Esophagus squamous epithelium (tissue), 5 donors: ENCODE measurements around the gene KRTAP10-10. TPM values are rescaled to one million over a fixed set of nuclear protein-coding genes. Genes with fewer than 3 reads are reported as not detected.

Experiments
- DNase-seq: peaks from one replicate; lab custom pipeline; 2025; lab: John Stamatoyannopoulos, UW
- H3K27ac ChIP-seq, 4 donors: fragments of 200-600 bp; sonication (generic); one replicate each; pipeline ENCODE4 v1.5.1; 2016 to 2019; ENCODE audit warnings: mild to moderate bottlenecking in 1 of 4
- H3K27me3 ChIP-seq, 4 donors: fragments of 200-600 bp; sonication (generic); 1 replicate in 3 of 4; 2 replicates in 1 of 4; pipeline versions ENCODE4 v1.5.1 to v1.6.0; 2017 to 2021; ENCODE audit warnings: antibody characterized with exemption in 1 of 4
- H3K36me3 ChIP-seq, 3 donors: fragments of 200-600 bp; sonication (generic); one replicate each; pipeline ENCODE4 v1.5.1; 2016 to 2019
- H3K4me1 ChIP-seq, 3 donors: fragments of 200-600 bp; sonication (generic); one replicate each; pipeline ENCODE4 v1.5.1; 2017 to 2019
- H3K4me3 ChIP-seq, 4 donors: fragments of 200-600 bp; sonication (generic); 1 replicate in 3 of 4; 2 replicates in 1 of 4; pipeline ENCODE4 v1.5.1; 2016 to 2019; ENCODE audit warnings: mild to moderate bottlenecking in 2 of 4, moderate library complexity in 1 of 4
- H3K9me3 ChIP-seq, 3 donors: fragments of 200-600 bp; sonication (generic); one replicate each; pipeline ENCODE4 v1.5.1; 2016 to 2019
- CTCF ChIP-seq, 6 experiments: fragments of 450-650 bp in 4 of 6; fragments of 200-600 bp in 2 of 6; sonication (generic) in 2 of 6; IDR thresholded peaks; one replicate each; pipeline ENCODE4 v1.5.1; 2016 to 2019; ENCODE audit warnings: antibody characterized with exemption in 6 of 6, mild to moderate bottlenecking in 4 of 6, moderate library complexity in 4 of 6
- POLR2A ChIP-seq, 4 donors: fragments of 450-650 bp; IDR thresholded peaks; one replicate each; pipeline ENCODE4 v1.6.1; 2017; ENCODE audit warnings: antibody characterized with exemption in 4 of 4, mild to moderate bottlenecking in 4 of 4, moderate library complexity in 3 of 4
- WGBS, 2 donors: methylation state at CpG; one replicate each; pipeline ENCODE4 v1.1.5; 2018; 5-methylcytosine and 5-hydroxymethylcytosine counted together
- intact Hi-C: fragments of 100-400 bp; cut with DNase I; formaldehyde crosslinking; loops from one replicate; pipeline ENCODE4 v1.15.0; 2022
- total RNA-seq, 4 donors: library from RNA; depleted of rRNA; stranded (reverse); fragments of >200 nt; gene quantifications; one replicate each; pipeline ENCODE4 v1.1.0, GENCODE V29; 2016
- donor health status: DM: yes; HTN: yes; CAD: no.

The KRTAP10-10 gene
- total RNA-seq, 4 donors from 2014 or later: not detected

GRCh38 chr21:44601596-44602462 is 35.3 kb upstream of the KRTAP10-10 start:
- peaks cover 0 to 69% (median 0%) of the 10 kb centered on the region in 4 donors for H3K27me3 ChIP-seq
- 72 to 88% methylated on average over 11 to 19 of the region's 23 CpGs for WGBS, 2 donors
- H3K4me3 ChIP-seq: no peak overlapping the region
- H3K36me3 ChIP-seq: no peaks in the 10 kb centered on the region
- H3K9me3 ChIP-seq: no peaks in the 10 kb centered on the region
- DNase-seq: no peak
- intact Hi-C loops: no loop called here
- no peak overlapping the region for H3K27ac ChIP-seq
- no peaks in the 10 kb centered on the region for H3K4me1 ChIP-seq
- no peak for TF ChIP-seq POLR2A (IDR thresholded peaks at IDR 0.05)
- no peak for TF ChIP-seq CTCF (IDR thresholded peaks at IDR 0.05)

- no peak overlapping the region for H3K27ac ChIP-seq
- no peaks in the 10 kb centered on the region for H3K4me1 ChIP-seq
- peaks cover 0 to 71% (median 0%) of the 10 kb centered on the region in 4 donors for H3K27me3 ChIP-seq
- TF ChIP-seq CTCF (IDR thresholded peaks at IDR 0.05): no peak
- TF ChIP-seq POLR2A (IDR thresholded peaks at IDR 0.05): no peak
- no CpG with 5 or more reads among the region's 21 CpGs for WGBS, 2 donors
- intact Hi-C loops: no loop called here
- H3K36me3 ChIP-seq: no peaks in the 10 kb centered on the region
- H3K9me3 ChIP-seq: no peaks in the 10 kb centered on the region
- no peak overlapping the region for H3K4me3 ChIP-seq
- no peak for DNase-seq
These were observed 34.7 kb upstream of the KRTAP10-10 start for GRCh38 chr21:44602463-44602850.

- TF ChIP-seq CTCF (IDR thresholded peaks at IDR 0.05) (no peak), POLR2A (IDR thresholded peaks at IDR 0.05) (no peak)
- Histone ChIP-seq H3K9me3 (no peaks in the 10 kb centered on the region), H3K4me1 (no peaks in the 10 kb centered on the region), H3K27me3 (peaks cover 0 to 68% (median 0%) of the 10 kb centered on the region in 4 donors), H3K4me3 (no peak overlapping the region), H3K36me3 (no peaks in the 10 kb centered on the region), H3K27ac (no peak overlapping the region)
- 20 to 38% methylated on average over 4 to 9 of the region's 17 CpGs for whole genome bisulfite sequencing, 2 donors
- DNase-seq: no peak
- intact Hi-C loops: no loop called here
These were observed 33.9 kb upstream of the KRTAP10-10 start for GRCh38 chr21:44603109-44603875.

GRCh38 chr21:44603911-44604310 is 33.2 kb upstream of the KRTAP10-10 start:
- intact Hi-C loops: no loop called here
- 73 to 81% methylated on average over 6 to 7 of the region's 8 CpGs for WGBS, 2 donors
- DNase-seq: no peak
- H3K27me3 ChIP-seq: peaks cover 0 to 63% (median 0%) of the 10 kb centered on the region in 4 donors
- H3K9me3 ChIP-seq: no peaks in the 10 kb centered on the region
- H3K4me1 ChIP-seq: no peaks in the 10 kb centered on the region
- no peak for TF ChIP-seq POLR2A (IDR thresholded peaks at IDR 0.05)
- no peak for TF ChIP-seq CTCF (IDR thresholded peaks at IDR 0.05)
- H3K27ac ChIP-seq: no peak overlapping the region
- no peak overlapping the region for H3K4me3 ChIP-seq
- no peaks in the 10 kb centered on the region for H3K36me3 ChIP-seq

- DNase-seq: no peak
- Histone ChIP-seq H3K4me1 (no peaks in the 10 kb centered on the region), H3K4me3 (no peak overlapping the region), H3K36me3 (no peaks in the 10 kb centered on the region), H3K27me3 (peaks cover 0 to 47% (median 0%) of the 10 kb centered on the region in 4 donors), H3K27ac (no peak overlapping the region), H3K9me3 (peaks cover 0 to 21% (median 0%) of the 10 kb centered on the region in 3 donors)
- TF ChIP-seq POLR2A (IDR thresholded peaks at IDR 0.05) (no peak), CTCF (IDR thresholded peaks at IDR 0.05) (no peak)
- 72 to 73% methylated on average over 4 of the region's 4 CpGs for WGBS, 2 donors
- intact Hi-C loops: no loop called here
These were observed 30.7 kb upstream of the KRTAP10-10 start for GRCh38 chr21:44606495-44606894.
